IgD-negative memory B cell (primary cell): Measurements from ENCODE around the gene KCNIP1. TPM values are rescaled to one million over a fixed set of nuclear protein-coding genes. Genes with fewer than 3 reads are reported as not detected.

Experiments
- H3K27ac Mint-ChIP-seq, 3 donors: one replicate each; pipeline ENCODE4 v1.8.0; 2020 to 2022; ENCODE audit warnings: mild to moderate bottlenecking in 3 of 3, mixed read lengths in 3 of 3, moderate library complexity in 1 of 3
- H3K27me3 Mint-ChIP-seq: one replicate; pipeline ENCODE4 v1.8.0; 2021; ENCODE audit warnings: mixed read lengths
- H3K36me3 Mint-ChIP-seq: one replicate; pipeline ENCODE4 v1.8.0; 2020; ENCODE audit warnings: mild to moderate bottlenecking, mixed read lengths
- H3K4me1 Mint-ChIP-seq, 3 donors: one replicate each; pipeline ENCODE4 v1.8.0; 2020 to 2022; ENCODE audit warnings: mixed read lengths in 3 of 3, mild to moderate bottlenecking in 1 of 3
- H3K4me3 Mint-ChIP-seq, 4 donors: one replicate each; pipeline ENCODE4 v1.8.0; 2020 to 2022; ENCODE audit warnings: mild to moderate bottlenecking in 4 of 4, mixed read lengths in 4 of 4, moderate library complexity in 3 of 4
- H3K9me3 Mint-ChIP-seq, 3 donors: one replicate each; pipeline ENCODE4 v1.8.0; 2020 to 2021; ENCODE audit warnings: mixed read lengths in 3 of 3, mild to moderate bottlenecking in 1 of 3
- polyA plus RNA-seq: library from polyadenylated mRNA; unstranded; fragments of 300-500 nt; fragmentation: Illumina TruSeq; gene quantifications from one replicate; pipeline ENCODE4 v1.2.3, GENCODE V29; 2021

The KCNIP1 gene
- polyA plus RNA-seq, 1 donor from 2014 or later: not detected

DNA sequence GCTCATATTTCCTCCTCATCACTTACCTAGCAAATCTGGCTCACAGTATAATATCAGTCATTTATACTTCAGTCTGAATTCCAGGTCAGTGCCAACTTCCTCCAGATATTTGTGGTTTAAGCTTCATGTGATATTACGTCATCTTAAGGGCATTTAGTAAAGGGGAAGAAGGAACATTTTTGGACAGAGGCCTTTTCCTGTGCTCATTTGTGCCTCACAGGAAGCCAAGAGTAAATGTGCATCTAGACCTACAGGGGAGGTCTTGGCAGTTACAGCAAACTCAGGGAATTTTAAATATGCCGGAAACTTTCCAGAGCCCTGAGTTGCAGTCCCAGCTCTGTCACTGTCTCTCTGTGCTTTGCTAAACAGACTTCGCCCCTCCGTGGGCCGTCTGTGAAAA lies 12.3 kb upstream of the KCNIP1 start:
- H3K27me3 Mint-ChIP-seq: peaks cover 20% of the 10 kb centered on the region
- H3K9me3 Mint-ChIP-seq: no peaks in the 10 kb centered on the region
- H3K36me3 Mint-ChIP-seq: no peaks in the 10 kb centered on the region
- no peak overlapping the region for H3K4me3 Mint-ChIP-seq
- H3K27ac Mint-ChIP-seq: no peak overlapping the region
- no peaks in the 10 kb centered on the region for H3K4me1 Mint-ChIP-seq

DNA sequence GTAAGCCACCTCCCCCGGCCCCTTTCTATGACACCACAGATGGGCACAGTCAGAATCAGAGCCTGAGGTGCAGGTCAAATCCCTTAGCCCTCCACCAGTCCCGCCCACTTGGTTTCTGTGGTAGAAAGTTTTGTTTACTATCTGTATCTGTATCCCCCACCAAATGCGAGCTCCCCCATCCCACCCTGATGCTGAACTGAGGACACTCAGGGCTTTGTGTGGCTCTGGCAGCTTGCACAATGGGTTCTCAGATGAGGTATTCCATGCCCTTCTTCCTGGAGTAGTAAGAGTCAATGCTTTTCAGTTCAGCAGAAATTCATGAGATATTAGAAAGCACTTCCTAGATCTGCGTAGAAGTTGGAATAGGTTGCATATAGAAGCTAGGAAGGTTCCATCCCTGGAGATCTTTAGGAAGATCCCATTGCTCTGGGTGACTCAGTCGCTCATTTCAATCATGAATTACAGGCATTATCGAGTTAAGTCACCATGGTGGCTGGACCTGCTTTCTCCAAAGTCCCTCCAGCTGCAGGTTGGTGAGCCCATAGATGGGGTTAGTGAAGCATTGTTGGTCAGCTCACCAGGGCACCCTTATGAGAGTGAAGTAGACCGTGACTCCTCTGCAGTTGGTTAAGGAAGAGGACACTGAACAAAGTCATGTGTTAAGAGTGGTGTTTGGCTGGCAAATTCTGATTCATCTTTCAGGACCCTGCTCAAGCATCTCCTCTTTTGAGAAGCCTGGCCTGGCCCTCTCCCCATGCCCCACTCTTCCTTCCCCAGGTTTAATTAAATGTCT lies 10.6 kb upstream of the KCNIP1 start:
- Mint-ChIP-seq H3K4me3 (no peak overlapping the region), H3K27me3 (peaks cover 23% of the 10 kb centered on the region), H3K36me3 (peaks cover 1% of the 10 kb centered on the region), H3K9me3 (no peaks in the 10 kb centered on the region), H3K27ac (no peak overlapping the region), H3K4me1 (no peaks in the 10 kb centered on the region)

DNA sequence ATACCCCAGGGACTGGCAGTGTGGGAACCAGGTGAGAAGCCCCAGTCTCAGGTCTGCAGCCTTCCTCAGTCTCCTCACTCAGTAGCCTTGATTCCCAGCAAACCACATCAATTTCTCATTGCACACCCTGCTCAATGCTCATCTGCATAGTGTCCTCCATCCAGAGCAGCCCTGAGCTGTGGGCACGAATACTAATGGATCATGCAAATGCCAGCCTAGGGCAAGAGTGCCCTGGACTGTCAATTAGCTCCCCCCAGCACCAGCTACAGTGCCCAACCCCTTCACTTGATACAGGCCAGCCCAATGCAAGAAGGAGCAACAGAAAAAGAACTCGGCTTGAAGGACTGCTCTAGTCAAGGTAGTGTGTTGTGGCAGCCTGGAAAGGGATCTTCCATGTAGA lies 9.8 kb upstream of the KCNIP1 start:
- Mint-ChIP-seq H3K36me3 (peaks cover 1% of the 10 kb centered on the region), H3K27me3 (peaks cover 20% of the 10 kb centered on the region), H3K4me1 (peaks cover 0 to 4% (median 0%) of the 10 kb centered on the region in 3 donors), H3K4me3 (no peak overlapping the region), H3K27ac (no peak overlapping the region), H3K9me3 (no peaks in the 10 kb centered on the region)

DNA sequence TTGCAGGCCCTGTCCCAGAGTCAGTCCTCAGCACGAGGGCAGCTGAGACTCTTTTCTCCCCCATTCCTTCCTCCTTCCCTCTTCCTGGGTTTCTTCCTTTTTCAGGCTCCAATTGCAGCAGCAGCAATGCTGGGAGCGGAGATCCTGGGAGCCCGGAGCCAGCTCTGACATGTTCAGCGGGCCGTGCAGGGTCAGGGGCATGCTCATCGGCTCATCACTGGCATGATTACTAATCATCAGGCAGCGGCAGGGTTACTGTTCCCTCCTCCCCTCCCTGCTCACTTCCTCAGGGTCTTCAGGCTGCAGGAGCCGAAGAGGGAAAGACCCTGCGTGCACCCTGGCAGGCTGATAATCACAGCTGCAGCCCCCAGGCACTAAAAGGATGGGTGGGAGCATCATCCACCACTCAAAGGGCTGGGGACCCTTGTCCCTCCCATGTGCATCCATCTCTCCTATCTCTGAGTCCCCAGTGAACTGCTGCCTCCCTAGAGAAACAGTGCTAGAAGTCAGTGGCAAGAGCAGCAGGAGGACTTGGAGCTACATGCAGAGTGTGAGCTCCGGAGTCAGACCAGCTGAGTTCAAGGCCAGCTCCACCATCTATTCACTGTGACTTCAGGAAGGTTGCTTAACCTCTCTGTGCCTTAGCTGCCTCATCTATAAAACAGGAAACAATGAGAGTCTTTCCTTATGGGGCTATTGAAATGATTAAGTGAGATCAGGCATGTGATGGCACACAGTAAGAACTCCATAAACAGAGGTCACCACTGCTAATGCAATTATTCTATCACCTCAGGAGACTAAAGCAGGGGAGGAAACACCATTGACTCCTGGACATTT lies 7.8 kb upstream of the KCNIP1 start:
- H3K9me3 Mint-ChIP-seq: peaks cover 0 to 3% (median 2%) of the 10 kb centered on the region in 3 donors
- no peak overlapping the region for H3K4me3 Mint-ChIP-seq
- peaks cover 0 to 4% (median under 1%) of the 10 kb centered on the region in 3 donors for H3K4me1 Mint-ChIP-seq
- peaks cover 27% of the 10 kb centered on the region for H3K27me3 Mint-ChIP-seq
- peaks cover 1% of the 10 kb centered on the region for H3K36me3 Mint-ChIP-seq
- no peak overlapping the region for H3K27ac Mint-ChIP-seq

GRCh38 chr5:170496662-170497028 lies 7.2 kb upstream of the KCNIP1 start:
- Mint-ChIP-seq H3K27ac (no peak overlapping the region), H3K4me3 (no peak overlapping the region), H3K4me1 (peaks cover 0 to 4% (median 3%) of the 10 kb centered on the region in 3 donors), H3K36me3 (peaks cover 1% of the 10 kb centered on the region), H3K27me3 (peaks cover 29% of the 10 kb centered on the region), H3K9me3 (peaks cover 0 to 4% (median 2%) of the 10 kb centered on the region in 3 donors)

DNA sequence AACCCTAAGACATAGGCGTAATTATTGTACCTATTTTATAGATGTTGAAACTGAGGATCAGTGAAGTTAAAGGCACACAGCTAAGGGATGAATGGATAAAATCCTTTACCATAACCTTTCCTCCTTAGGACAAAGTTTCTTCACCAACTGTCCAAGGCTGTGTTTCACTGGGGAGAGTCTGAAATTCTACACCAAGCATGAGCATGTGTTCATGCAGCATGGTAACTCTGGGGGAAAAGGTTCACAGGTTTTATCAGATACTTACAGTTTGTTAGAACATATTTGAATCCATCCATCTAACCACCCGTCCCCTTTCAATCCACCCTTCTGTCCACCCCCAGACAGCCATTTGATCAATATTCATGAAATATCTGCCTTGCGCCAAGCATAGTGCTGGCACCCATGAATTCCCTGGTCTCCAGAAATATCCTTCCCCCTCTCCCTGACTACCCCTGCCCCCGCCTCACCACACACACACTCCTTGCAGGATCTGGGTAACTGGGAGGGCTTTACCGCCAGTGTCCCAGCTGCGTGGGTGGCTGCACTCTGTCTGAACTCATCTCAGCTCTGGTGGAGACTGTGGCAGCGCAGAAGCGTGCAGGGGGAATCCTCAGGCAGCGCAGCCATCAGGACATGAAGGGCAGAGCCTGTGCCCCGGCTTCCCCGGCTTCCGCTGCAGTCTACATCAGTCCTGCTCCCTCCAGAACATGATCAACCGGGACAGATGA lies 6.3 kb upstream of the KCNIP1 start:
- Mint-ChIP-seq H3K4me1 (peaks cover 0 to 4% (median 4%) of the 10 kb centered on the region in 3 donors), H3K27ac (no peak overlapping the region), H3K4me3 (no peak overlapping the region), H3K9me3 (peaks cover 0 to 4% (median 2%) of the 10 kb centered on the region in 3 donors), H3K36me3 (peaks cover 1% of the 10 kb centered on the region), H3K27me3 (peaks cover 34% of the 10 kb centered on the region)

DNA sequence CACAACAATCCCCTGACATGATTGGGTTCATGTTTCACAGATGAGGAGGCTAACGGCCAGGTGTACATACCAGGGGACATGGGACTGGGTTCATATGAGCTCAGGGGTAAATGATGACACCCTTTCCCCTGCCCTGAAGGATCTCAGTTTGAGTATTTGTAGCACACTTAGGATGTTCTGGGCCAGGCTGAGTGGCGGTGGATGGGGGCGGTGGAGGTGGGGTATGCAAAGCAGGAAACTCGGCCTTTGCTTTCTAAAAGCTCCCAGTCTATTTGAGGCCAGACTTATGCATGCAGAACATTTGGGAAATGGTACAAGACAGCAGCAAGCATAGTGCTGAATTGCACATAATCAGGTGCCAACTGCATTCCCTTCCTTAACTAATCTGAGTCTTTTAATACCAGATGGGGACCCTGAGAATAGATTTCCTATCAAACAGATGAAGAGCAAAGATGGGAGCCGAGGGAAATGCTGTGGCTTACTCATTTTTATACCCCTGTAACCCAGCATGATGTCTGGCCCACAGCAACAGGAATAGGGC lies 4.9 kb upstream of the KCNIP1 start:
- Mint-ChIP-seq H3K4me3 (no peak overlapping the region), H3K27ac (no peak overlapping the region), H3K27me3 (peaks cover 35% of the 10 kb centered on the region), H3K4me1 (peaks cover 0 to 4% (median 4%) of the 10 kb centered on the region in 3 donors), H3K36me3 (peaks cover 1% of the 10 kb centered on the region), H3K9me3 (peaks cover 0 to 4% (median 2%) of the 10 kb centered on the region in 3 donors)

DNA sequence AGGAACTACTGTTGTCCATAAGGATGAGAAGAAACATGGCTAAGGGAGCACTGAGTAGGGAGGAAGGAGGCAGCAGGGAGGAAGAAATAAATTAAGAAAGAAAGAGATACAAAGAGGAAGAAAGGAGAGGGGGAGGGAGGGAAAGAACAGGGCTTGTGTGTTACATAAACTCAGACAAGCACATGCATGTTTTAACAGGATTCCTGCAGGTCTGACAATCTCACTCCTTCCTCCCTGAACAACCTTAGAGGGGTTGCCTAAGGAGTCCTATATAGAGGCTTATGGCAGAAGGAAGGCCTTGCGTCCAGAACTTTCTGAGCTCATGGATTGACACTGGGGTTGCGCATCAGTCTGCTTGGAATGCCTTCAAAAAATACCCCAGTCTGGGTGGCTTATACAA lies 4.2 kb upstream of the KCNIP1 start:
- Mint-ChIP-seq H3K4me1 (peaks cover 0 to 4% (median 4%) of the 10 kb centered on the region in 3 donors), H3K9me3 (peaks cover 0 to 4% (median 2%) of the 10 kb centered on the region in 3 donors), H3K27me3 (peaks cover 35% of the 10 kb centered on the region), H3K27ac (peak overlapping the region in 1 of 3 donors; percentile 3), H3K36me3 (peaks cover 1% of the 10 kb centered on the region), H3K4me3 (no peak overlapping the region)

DNA sequence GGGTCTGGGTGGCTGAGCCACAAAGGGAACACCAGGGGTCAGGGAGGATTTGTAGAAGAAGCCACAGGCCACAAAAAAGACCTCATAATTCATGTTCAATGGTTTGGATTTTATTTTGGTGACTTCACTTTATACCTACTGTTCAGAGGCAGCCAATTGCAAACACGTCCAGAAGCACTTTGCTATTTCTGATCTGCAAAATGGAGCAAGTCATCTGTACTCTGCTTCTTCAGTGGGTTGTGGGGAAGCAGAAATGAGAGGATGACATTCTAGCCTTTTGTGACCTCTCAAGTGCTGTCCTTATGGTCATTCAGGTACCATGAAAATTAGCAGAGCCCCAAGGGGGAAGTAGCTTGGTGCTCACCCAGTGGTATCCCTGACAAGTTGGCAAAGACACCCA lies 2.5 kb upstream of the KCNIP1 start:
- Mint-ChIP-seq H3K4me1 (peaks cover 0 to 4% (median 4%) of the 10 kb centered on the region in 3 donors), H3K36me3 (peaks cover 1% of the 10 kb centered on the region), H3K9me3 (peaks cover 0 to 4% (median 2%) of the 10 kb centered on the region in 3 donors), H3K27ac (no peak overlapping the region), H3K4me3 (no peak overlapping the region), H3K27me3 (peaks cover 39% of the 10 kb centered on the region)

DNA sequence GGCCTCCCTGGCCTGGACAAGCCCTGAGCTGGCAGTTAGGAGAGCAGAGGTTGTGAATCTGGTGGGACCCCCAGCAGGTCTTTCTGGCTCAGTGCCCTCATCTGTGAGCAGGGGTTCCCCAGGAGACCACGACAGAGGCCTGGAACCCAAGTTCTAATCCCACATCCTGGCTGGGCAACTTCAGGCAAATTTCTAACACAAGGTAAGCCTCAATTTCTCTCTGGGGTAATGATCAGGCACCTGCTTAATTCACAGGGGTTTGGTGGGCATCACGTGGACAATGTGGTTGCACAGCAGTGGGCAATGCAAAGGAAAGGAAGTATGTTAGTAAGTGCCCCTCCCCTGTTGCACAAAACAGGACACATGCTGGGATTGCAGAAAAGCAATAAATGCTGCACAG lies 1.9 kb upstream of the KCNIP1 start:
- peaks cover 0 to 4% (median 2%) of the 10 kb centered on the region in 3 donors for H3K9me3 Mint-ChIP-seq
- H3K27me3 Mint-ChIP-seq: peaks cover 37% of the 10 kb centered on the region
- no peak overlapping the region for H3K4me3 Mint-ChIP-seq

DNA sequence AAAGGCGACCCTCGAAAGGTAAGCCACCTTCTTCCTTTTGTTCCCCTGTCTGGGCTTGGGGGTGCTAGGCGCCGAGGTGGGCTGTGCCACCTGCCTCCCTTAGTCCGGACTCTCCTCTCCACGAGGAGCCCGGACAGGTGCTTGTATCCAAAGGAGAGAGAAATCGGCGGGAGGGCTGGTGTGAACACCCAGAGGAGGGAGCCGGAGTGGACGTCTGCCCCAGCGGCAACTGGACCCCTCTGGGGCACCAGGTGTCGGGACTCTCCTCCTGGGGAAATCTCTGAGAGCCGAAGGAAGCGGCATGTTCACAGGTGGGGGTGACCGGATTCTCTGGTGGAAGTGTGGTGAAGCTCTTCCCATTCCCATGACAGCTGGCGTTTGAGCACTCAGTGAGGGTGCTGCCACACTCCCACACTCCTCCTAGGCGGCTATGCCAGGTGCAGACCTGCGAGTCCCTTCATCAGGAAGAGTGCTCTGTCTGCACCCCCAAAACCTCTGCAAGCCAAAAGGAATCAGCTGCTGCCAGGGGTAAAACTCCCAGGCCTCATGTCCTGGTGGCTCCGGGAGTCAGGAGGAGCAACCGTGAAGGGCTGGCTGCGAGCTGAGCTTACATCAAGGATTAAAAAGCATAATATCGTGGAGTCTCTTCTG lies 921 bp downstream of the KCNIP1 start:
- Mint-ChIP-seq H3K27ac (no peak overlapping the region), H3K4me3 (no peak overlapping the region), H3K9me3 (peaks cover 0 to 4% (median 2%) of the 10 kb centered on the region in 3 donors), H3K36me3 (no peaks in the 10 kb centered on the region), H3K27me3 (peaks cover 43% of the 10 kb centered on the region), H3K4me1 (peaks cover 0 to 4% (median 0%) of the 10 kb centered on the region in 3 donors)

More for the DNA sequence above, 1.9 kb upstream of the KCNIP1 start:
- Mint-ChIP-seq H3K27ac (no peak overlapping the region), H3K4me1 (peaks cover 0 to 4% (median 4%) of the 10 kb centered on the region in 3 donors), H3K36me3 (no peaks in the 10 kb centered on the region)

DNA sequence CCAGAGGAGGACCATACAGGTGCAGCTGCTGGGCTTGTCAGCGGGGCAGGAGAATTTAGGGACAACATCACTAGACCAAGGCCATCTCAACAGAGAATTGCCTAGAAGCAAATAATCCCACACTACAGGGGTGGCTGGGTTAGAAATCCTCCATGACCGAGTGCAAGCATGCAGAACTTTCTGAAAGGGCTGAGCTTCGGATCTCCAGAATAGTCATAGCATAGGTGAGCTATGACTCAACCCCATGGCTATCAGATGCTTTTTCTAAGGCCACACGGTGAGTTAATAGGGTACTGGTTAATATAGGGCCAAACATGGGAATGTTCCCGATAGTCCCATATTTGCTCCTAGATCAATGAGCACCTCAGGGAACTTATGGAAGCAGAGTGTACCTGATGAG lies 4.2 kb downstream of the KCNIP1 start:
- Mint-ChIP-seq H3K27ac (no peak overlapping the region), H3K4me1 (no peaks in the 10 kb centered on the region), H3K27me3 (peaks cover 24% of the 10 kb centered on the region), H3K36me3 (no peaks in the 10 kb centered on the region), H3K9me3 (no peaks in the 10 kb centered on the region), H3K4me3 (no peak overlapping the region)

DNA sequence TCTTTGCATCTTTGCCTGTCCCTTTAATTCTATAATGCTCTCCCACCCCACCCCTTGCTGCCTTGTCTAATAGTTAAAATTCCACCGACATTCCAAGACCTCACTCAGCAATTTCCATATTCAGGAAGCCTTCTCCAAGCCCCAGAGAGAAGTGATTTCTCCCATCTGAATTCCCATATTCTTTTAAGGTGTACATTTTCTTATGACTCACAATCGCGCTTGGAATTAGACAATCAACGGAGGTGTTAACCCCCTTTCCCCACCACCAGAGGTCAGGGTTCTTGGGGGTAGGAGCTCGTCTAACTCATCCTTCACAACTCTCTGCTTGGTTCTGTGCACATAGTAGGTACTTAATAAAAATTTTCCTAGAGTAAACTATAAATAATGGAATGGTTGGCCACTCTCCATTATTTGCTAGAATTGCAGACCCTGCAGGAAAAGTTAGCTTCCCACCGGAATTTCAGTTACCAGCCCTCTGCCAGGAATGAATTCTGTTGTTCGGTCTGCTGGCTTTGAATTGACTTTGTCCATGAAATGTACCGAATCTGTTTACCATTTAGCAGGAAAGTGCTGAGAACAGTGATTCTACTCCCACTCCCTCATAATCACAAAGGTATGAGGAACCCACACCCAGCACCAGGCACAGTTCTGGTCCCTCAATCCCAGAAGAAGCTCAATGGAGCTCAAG lies 5.0 kb downstream of the KCNIP1 start:
- Mint-ChIP-seq H3K36me3 (no peaks in the 10 kb centered on the region), H3K27ac (no peak overlapping the region), H3K27me3 (peaks cover 20% of the 10 kb centered on the region), H3K4me3 (no peak overlapping the region), H3K9me3 (no peaks in the 10 kb centered on the region), H3K4me1 (no peaks in the 10 kb centered on the region)

- Mint-ChIP-seq H3K36me3 (no peaks in the 10 kb centered on the region), H3K27me3 (peaks cover 20% of the 10 kb centered on the region), H3K4me3 (no peak overlapping the region), H3K27ac (no peak overlapping the region), H3K4me1 (no peaks in the 10 kb centered on the region), H3K9me3 (no peaks in the 10 kb centered on the region)
These were observed 5.5 kb downstream of the KCNIP1 start for GRCh38 chr5:170509348-170509660.
